Esophagus squamous epithelium (tissue), 4 donors: Measurements from ENCODE around the gene NSUN4.

ENCODE experiments used
- POLR2A ChIP-seq, 4 donors: fragments of 450-650 bp; IDR thresholded peaks; one replicate each; pipeline ENCODE4 v1.6.1; 2017; ENCODE audit warnings: antibody characterized with exemption in 4 of 4, mild to moderate bottlenecking in 4 of 4, moderate library complexity in 3 of 4
- TF ChIP-seq, protein P1 (sequence below), 6 experiments: fragments of 450-650 bp in 4 of 6; fragments of 200-600 bp in 2 of 6; sonication (generic) in 2 of 6; IDR thresholded peaks; one replicate each; pipeline ENCODE4 v1.5.1; 2016 to 2019; ENCODE audit warnings: antibody characterized with exemption in 6 of 6, mild to moderate bottlenecking in 4 of 6, moderate library complexity in 4 of 6

DNA sequence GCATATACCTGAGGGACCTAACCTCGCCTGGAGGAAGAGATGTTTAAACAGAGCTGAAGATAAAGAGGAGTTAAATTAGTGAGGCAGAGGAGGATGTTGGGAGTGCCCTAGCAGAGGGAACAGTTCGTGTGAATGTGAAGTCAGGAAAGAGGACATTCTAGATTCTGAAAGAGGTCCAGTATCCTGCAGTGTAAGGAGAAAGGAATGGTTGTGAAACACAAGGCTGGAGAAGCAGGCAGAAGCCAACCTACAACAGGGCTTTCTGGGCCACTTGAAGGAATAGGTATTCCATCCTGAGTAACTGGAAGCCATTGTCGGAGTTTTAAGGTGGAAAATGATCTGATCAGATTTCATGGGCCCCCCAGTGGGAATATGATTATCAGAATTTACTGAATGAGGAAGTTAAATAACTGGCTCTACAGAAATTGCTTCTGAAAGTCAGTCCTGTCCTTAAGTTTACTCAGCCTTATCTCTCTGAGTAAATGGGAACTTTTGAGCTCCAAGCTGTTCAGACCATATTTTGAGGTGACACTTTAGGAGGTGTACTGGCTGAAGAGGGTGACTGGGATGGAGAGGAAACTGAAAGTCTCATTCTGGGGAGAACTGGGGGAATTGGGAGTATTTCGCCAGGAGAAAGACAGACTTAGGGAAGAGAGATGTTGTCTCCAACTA lies 29.1 kb downstream of the NSUN4 start:
- TF ChIP-seq, protein P1, sequence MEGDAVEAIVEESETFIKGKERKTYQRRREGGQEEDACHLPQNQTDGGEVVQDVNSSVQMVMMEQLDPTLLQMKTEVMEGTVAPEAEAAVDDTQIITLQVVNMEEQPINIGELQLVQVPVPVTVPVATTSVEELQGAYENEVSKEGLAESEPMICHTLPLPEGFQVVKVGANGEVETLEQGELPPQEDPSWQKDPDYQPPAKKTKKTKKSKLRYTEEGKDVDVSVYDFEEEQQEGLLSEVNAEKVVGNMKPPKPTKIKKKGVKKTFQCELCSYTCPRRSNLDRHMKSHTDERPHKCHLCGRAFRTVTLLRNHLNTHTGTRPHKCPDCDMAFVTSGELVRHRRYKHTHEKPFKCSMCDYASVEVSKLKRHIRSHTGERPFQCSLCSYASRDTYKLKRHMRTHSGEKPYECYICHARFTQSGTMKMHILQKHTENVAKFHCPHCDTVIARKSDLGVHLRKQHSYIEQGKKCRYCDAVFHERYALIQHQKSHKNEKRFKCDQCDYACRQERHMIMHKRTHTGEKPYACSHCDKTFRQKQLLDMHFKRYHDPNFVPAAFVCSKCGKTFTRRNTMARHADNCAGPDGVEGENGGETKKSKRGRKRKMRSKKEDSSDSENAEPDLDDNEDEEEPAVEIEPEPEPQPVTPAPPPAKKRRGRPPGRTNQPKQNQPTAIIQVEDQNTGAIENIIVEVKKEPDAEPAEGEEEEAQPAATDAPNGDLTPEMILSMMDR (IDR thresholded peaks at IDR 0.05): no peak
- TF ChIP-seq POLR2A (IDR thresholded peaks at IDR 0.05): no peak
